WTC11 (cell line): ENCODE measurements around the gene CHMP1A.

Source experiments
- EMX1 ChIP-seq: fragments of 250-450 bp; sonication (Bioruptor Pico); IDR thresholded peaks from 2 replicates; pipeline ENCODE4 v1.8.0; 2021; ENCODE audit warnings: mild to moderate bottlenecking
- TF ChIP-seq, protein P1 (sequence below): sonication (generic); formaldehyde crosslinking; IDR thresholded peaks from 2 replicates; pipeline ENCODE4 v1.8.0; 2022; ENCODE audit warnings: mild to moderate bottlenecking, missing genetic modification reagents
- TF ChIP-seq, protein P2 (sequence below): sonication (generic); formaldehyde crosslinking; IDR thresholded peaks from 2 replicates; pipeline ENCODE4 v1.8.1; 2023; ENCODE audit warnings: mild to moderate bottlenecking, missing genetic modification reagents, moderate library complexity
- TF ChIP-seq, protein P3 (sequence below): fragments of 200-600 bp; IDR thresholded peaks from 2 replicates; pipeline ENCODE4 v1.8.0; 2022; ENCODE audit warnings: antibody characterized with exemption
- TF ChIP-seq, protein P4 (sequence below): fragments of 250-450 bp; sonication (Bioruptor Pico); IDR thresholded peaks from 2 replicates; pipeline ENCODE4 v1.9.0; 2021; ENCODE audit warnings: mild to moderate bottlenecking
- TF ChIP-seq, protein P5 (sequence below): sonication (generic); formaldehyde crosslinking; IDR thresholded peaks from 2 replicates; pipeline ENCODE4 v1.8.0; 2023; ENCODE audit warnings: missing genetic modification reagents

DNA sequence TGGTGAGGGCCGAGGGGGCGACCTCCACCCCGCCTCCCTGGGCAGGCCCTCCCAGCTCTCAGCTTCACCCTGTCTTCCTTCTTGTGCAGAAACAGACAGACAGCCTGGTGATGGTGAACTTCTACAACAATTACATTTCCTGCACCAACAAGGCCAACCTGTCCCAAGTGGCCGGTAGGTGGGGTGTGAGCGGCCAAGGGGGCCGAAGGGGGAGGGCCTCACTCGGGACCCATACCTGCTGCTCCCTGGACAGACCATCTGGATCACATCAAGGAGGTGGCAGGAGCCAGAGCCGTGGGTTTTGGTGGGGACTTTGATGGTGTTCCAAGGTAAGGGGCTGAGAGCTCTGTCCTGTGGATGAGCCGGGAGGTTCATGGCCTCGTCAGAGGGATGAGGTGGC is 20.1 kb downstream of the CHMP1A start:
- TF ChIP-seq, protein P1, sequence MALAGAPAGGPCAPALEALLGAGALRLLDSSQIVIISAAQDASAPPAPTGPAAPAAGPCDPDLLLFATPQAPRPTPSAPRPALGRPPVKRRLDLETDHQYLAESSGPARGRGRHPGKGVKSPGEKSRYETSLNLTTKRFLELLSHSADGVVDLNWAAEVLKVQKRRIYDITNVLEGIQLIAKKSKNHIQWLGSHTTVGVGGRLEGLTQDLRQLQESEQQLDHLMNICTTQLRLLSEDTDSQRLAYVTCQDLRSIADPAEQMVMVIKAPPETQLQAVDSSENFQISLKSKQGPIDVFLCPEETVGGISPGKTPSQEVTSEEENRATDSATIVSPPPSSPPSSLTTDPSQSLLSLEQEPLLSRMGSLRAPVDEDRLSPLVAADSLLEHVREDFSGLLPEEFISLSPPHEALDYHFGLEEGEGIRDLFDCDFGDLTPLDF (CRISPR knock-in tag): no peak
- no peak for TF ChIP-seq EMX1 (CRISPR knock-in tag)
- TF ChIP-seq, protein P2, sequence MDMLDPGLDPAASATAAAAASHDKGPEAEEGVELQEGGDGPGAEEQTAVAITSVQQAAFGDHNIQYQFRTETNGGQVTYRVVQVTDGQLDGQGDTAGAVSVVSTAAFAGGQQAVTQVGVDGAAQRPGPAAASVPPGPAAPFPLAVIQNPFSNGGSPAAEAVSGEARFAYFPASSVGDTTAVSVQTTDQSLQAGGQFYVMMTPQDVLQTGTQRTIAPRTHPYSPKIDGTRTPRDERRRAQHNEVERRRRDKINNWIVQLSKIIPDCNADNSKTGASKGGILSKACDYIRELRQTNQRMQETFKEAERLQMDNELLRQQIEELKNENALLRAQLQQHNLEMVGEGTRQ (CRISPR knock-in tag): no peak
- TF ChIP-seq, protein P3, sequence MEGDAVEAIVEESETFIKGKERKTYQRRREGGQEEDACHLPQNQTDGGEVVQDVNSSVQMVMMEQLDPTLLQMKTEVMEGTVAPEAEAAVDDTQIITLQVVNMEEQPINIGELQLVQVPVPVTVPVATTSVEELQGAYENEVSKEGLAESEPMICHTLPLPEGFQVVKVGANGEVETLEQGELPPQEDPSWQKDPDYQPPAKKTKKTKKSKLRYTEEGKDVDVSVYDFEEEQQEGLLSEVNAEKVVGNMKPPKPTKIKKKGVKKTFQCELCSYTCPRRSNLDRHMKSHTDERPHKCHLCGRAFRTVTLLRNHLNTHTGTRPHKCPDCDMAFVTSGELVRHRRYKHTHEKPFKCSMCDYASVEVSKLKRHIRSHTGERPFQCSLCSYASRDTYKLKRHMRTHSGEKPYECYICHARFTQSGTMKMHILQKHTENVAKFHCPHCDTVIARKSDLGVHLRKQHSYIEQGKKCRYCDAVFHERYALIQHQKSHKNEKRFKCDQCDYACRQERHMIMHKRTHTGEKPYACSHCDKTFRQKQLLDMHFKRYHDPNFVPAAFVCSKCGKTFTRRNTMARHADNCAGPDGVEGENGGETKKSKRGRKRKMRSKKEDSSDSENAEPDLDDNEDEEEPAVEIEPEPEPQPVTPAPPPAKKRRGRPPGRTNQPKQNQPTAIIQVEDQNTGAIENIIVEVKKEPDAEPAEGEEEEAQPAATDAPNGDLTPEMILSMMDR: no peak
- TF ChIP-seq, protein P4, sequence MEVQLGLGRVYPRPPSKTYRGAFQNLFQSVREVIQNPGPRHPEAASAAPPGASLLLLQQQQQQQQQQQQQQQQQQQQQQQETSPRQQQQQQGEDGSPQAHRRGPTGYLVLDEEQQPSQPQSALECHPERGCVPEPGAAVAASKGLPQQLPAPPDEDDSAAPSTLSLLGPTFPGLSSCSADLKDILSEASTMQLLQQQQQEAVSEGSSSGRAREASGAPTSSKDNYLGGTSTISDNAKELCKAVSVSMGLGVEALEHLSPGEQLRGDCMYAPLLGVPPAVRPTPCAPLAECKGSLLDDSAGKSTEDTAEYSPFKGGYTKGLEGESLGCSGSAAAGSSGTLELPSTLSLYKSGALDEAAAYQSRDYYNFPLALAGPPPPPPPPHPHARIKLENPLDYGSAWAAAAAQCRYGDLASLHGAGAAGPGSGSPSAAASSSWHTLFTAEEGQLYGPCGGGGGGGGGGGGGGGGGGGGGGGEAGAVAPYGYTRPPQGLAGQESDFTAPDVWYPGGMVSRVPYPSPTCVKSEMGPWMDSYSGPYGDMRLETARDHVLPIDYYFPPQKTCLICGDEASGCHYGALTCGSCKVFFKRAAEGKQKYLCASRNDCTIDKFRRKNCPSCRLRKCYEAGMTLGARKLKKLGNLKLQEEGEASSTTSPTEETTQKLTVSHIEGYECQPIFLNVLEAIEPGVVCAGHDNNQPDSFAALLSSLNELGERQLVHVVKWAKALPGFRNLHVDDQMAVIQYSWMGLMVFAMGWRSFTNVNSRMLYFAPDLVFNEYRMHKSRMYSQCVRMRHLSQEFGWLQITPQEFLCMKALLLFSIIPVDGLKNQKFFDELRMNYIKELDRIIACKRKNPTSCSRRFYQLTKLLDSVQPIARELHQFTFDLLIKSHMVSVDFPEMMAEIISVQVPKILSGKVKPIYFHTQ (CRISPR knock-in tag): no peak
- TF ChIP-seq, protein P5, sequence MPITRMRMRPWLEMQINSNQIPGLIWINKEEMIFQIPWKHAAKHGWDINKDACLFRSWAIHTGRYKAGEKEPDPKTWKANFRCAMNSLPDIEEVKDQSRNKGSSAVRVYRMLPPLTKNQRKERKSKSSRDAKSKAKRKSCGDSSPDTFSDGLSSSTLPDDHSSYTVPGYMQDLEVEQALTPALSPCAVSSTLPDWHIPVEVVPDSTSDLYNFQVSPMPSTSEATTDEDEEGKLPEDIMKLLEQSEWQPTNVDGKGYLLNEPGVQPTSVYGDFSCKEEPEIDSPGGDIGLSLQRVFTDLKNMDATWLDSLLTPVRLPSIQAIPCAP (CRISPR knock-in tag): no peak
